Mesodermal cell (in vitro differentiated cells): ENCODE measurements around the gene SMAD6.

Experiments
- H3K27ac ChIP-seq: 2 replicates; pipeline ENCODE4 v1.7.0; 2013; ENCODE audit warnings: mild to moderate bottlenecking, low read depth, low read length, moderate library complexity; ENCODE audit not compliant: severe bottlenecking
- H3K36me3 ChIP-seq: 2 replicates; pipeline ENCODE4 v1.7.1; 2013; ENCODE audit warnings: mild to moderate bottlenecking, low read length, moderate library complexity; ENCODE audit not compliant: control insufficient read depth, insufficient read depth
- H3K4me1 ChIP-seq: one replicate; pipeline ENCODE4 v1.7.1; 2013; ENCODE audit warnings: mild to moderate bottlenecking, low read length; ENCODE audit not compliant: insufficient read depth, control insufficient read depth, poor library complexity, severe bottlenecking
- H3K4me3 ChIP-seq: 2 replicates; pipeline ENCODE4 v1.7.0; 2013; ENCODE audit warnings: low read length, control low read depth, mild to moderate bottlenecking; ENCODE audit not compliant: insufficient read depth, poor library complexity, severe bottlenecking; ENCODE audit errors: extremely low read depth
- H3K9me3 ChIP-seq: 2 replicates; pipeline ENCODE4 v1.7.1; 2013; ENCODE audit warnings: mild to moderate bottlenecking, low read length, moderate library complexity; ENCODE audit not compliant: control insufficient read depth
- WGBS, 2 experiments: methylation state at CpG; one replicate each; pipeline ENCODE4 v1.1.5; 2013; ENCODE audit warnings: missing lambda C conversion rate in 2 of 2; ENCODE audit not compliant: insufficient coverage in 2 of 2; 5-methylcytosine and 5-hydroxymethylcytosine counted together

The SMAD6 gene

GRCh38 chr15:66778314-66778665 lies 76.3 kb downstream of the SMAD6 start:
- Histone ChIP-seq H3K4me3 (no peak overlapping the region), H3K4me1 (peaks cover 80% of the 10 kb centered on the region), H3K9me3 (no peaks in the 10 kb centered on the region), H3K27ac (no peak overlapping the region), H3K36me3 (peaks cover 98% of the 10 kb centered on the region)
- no CpG with 5 or more reads among the region's 1 CpG for WGBS, 2 experiments

- peaks cover 98% of the 10 kb centered on the region for H3K36me3 ChIP-seq
- no peaks in the 10 kb centered on the region for H3K9me3 ChIP-seq
- peaks cover 79% of the 10 kb centered on the region for H3K4me1 ChIP-seq
- H3K4me3 ChIP-seq, result no peak overlapping the region
- 94 to 100% methylated on average over 3 of the region's 8 CpGs for WGBS, 2 experiments
- H3K27ac ChIP-seq, result no peak overlapping the region
Observed at GRCh38 chr15:66778716-66779115, 76.7 kb downstream of the SMAD6 start.

GRCh38 chr15:66779331-66780009 lies 77.4 kb downstream of the SMAD6 start:
- Histone ChIP-seq H3K4me1 (peaks cover 72% of the 10 kb centered on the region), H3K9me3 (no peaks in the 10 kb centered on the region), H3K27ac (peak overlapping the region; percentile 62), H3K36me3 (peaks cover 98% of the 10 kb centered on the region), H3K4me3 (no peak overlapping the region)
- 86 to 94% methylated on average over 4 of the region's 4 CpGs for WGBS, 2 experiments

GRCh38 chr15:66780172-66780972 lies 78.3 kb downstream of the SMAD6 start:
- Histone ChIP-seq H3K36me3 (peaks cover 91% of the 10 kb centered on the region), H3K27ac (peak overlapping the region; percentile 62), H3K4me3 (no peak overlapping the region), H3K4me1 (peaks cover 70% of the 10 kb centered on the region), H3K9me3 (no peaks in the 10 kb centered on the region)
- WGBS, 2 experiments, result 94 to 96% methylated on average over 16 of the region's 21 CpGs

- peaks cover 70% of the 10 kb centered on the region for H3K4me1 ChIP-seq
- no peak overlapping the region for H3K4me3 ChIP-seq
- WGBS, 2 experiments, result 97 to 98% methylated on average over 44 to 62 of the region's 73 CpGs
- no peaks in the 10 kb centered on the region for H3K9me3 ChIP-seq
- peaks cover 83% of the 10 kb centered on the region for H3K36me3 ChIP-seq
- H3K27ac ChIP-seq, result peak overlapping the region; percentile 2
Observed at GRCh38 chr15:66780973-66781718, 79.1 kb downstream of the SMAD6 start.

GRCh38 chr15:66782785-66783184 lies 80.7 kb downstream of the SMAD6 start:
- H3K9me3 ChIP-seq, result no peaks in the 10 kb centered on the region
- peaks cover 67% of the 10 kb centered on the region for H3K36me3 ChIP-seq
- H3K4me3 ChIP-seq, result no peak overlapping the region
- peaks cover 61% of the 10 kb centered on the region for H3K4me1 ChIP-seq
- no peak overlapping the region for H3K27ac ChIP-seq
- 94 to 97% methylated on average over 3 of the region's 3 CpGs for WGBS, 2 experiments

- Histone ChIP-seq H3K9me3 (no peaks in the 10 kb centered on the region), H3K27ac (peak overlapping the region; percentile 1), H3K4me3 (no peak overlapping the region), H3K36me3 (peaks cover 62% of the 10 kb centered on the region), H3K4me1 (peaks cover 56% of the 10 kb centered on the region)
- 97 to 100% methylated on average over 4 to 5 of the region's 5 CpGs for WGBS, 2 experiments
Observed at GRCh38 chr15:66783314-66783713, 81.3 kb downstream of the SMAD6 start.

GRCh38 chr15:66783725-66784124 lies 81.7 kb downstream of the SMAD6 start:
- Histone ChIP-seq H3K27ac (peak overlapping the region; percentile 64), H3K9me3 (no peaks in the 10 kb centered on the region), H3K36me3 (peaks cover 57% of the 10 kb centered on the region), H3K4me3 (no peak overlapping the region), H3K4me1 (peaks cover 53% of the 10 kb centered on the region)
- 95 to 100% methylated on average over 7 of the region's 7 CpGs for WGBS, 2 experiments

- Histone ChIP-seq H3K36me3 (peaks cover 53% of the 10 kb centered on the region), H3K27ac (peak overlapping the region; percentile 64), H3K4me1 (peaks cover 49% of the 10 kb centered on the region), H3K4me3 (no peak overlapping the region), H3K9me3 (no peaks in the 10 kb centered on the region)
- WGBS, 2 experiments, result 93 to 100% methylated on average over 4 of the region's 4 CpGs
Observed at GRCh38 chr15:66784174-66784573, 82.1 kb downstream of the SMAD6 start.

- Histone ChIP-seq H3K9me3 (no peaks in the 10 kb centered on the region), H3K4me3 (no peak overlapping the region), H3K4me1 (peaks cover 35% of the 10 kb centered on the region), H3K27ac (peak overlapping the region; percentile 81), H3K36me3 (peaks cover 39% of the 10 kb centered on the region)
- WGBS, 2 experiments, result 72 to 77% methylated on average over 4 of the region's 5 CpGs
Observed at GRCh38 chr15:66785637-66786036, 83.6 kb downstream of the SMAD6 start.
